GM18505 (cell line): ENCODE measurements around the gene AKAP13.
"Not testable (repeated sequence)": the region's sequence is repeated elsewhere in the genome, so short reads cannot be mapped to it uniquely, and the experiment has no call there.

ENCODE experiments used
- ATAC-seq: cut with Tn5 transposase; IDR thresholded peaks from one replicate; pipeline ENCODE4 v1.9.1; 2021; ENCODE audit not compliant: unreplicated experiment
- POLR2A ChIP-seq: IDR thresholded peaks from 4 replicates; pipeline ENCODE4 v1.6.1; 2011; ENCODE audit warnings: borderline replicate concordance; ENCODE audit not compliant: insufficient read depth, insufficient read length; ENCODE audit errors: extremely low read depth

AKAP13 gene

GRCh38 chr15:85523530-85523929 is 143.1 kb downstream of the AKAP13 start:
- TF ChIP-seq POLR2A: no peak
- no peak for ATAC-seq

DNA sequence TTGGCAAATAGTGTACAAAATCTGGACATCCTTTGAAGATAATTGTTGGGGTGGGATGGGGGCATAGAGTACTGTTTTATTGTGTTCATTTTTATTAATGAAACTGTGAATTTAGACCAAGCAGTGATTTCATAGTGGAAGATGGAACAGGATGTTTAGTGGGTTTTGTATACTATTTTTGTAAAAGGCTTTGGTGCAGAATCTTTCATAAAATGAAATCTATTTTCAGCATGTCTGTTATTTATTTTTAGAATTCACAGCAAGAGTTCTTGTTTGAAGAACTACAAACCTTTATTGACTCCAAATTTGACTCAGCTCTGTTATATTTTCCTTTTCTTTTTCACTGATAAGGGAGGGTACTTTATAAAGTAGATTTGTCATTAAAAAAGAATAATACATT is 145.4 kb downstream of the AKAP13 start:
- TF ChIP-seq POLR2A: no peak
- ATAC-seq: no peak

DNA sequence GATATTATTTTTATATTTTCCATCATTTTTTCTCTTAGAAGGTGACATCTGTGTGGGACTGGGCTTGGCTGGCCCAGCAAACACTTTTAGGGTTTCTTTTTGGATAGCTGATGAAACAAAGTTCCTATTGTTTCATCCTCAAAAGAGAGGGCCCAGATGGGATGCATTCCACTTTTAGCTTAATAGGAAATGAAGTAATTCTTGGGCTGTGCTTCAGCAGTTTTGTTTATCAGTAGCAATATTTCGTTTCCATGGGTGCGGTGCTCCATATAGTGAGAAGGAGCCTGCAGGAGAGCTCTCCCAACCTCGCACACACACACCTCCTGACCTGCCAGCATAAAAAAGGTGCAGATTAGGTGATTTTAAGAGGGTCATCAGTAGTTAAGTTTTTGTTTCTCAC is 147.5 kb downstream of the AKAP13 start:
- ATAC-seq: no peak
- TF ChIP-seq POLR2A: no peak

DNA sequence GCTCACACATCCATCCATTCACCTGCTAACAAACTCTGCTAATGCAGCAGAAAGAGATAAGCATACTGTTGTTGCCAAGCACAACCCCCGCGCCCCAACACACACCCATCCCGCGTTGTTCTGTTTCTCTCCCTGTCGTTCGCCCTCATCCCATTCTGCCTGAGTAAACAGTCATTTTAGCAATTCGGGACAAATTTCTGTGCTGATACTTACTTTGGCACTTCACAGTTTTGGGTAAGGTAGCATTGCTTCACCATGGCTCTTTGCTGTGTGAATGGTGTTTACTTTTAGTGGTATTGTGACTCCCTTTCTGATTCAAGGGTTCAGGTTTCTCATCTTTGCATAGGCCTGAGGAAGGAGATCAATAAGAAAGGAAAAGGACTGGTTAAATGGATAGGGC is 149.7 kb downstream of the AKAP13 start:
- TF ChIP-seq POLR2A: no peak
- ATAC-seq: no peak

DNA sequence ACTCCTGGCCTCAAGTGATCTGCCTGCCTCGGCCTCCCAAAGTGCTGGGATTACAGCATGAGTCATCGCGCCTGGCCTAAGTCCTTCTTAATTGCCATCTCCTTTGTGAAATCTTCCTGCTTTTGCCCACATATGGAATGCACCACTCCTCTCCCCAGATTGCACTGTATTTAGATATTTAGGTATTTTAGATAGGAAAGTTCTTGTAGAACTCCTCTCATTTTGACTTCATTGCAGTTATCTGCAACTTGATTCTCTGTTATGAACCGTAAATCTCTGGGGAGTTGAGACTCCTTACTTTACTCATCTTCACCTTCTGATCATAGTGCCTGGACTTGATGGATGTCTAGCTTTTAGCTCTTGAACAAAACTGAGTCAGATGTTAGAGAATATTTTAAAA is 150.7 kb downstream of the AKAP13 start:
- no peak for TF ChIP-seq POLR2A

DNA sequence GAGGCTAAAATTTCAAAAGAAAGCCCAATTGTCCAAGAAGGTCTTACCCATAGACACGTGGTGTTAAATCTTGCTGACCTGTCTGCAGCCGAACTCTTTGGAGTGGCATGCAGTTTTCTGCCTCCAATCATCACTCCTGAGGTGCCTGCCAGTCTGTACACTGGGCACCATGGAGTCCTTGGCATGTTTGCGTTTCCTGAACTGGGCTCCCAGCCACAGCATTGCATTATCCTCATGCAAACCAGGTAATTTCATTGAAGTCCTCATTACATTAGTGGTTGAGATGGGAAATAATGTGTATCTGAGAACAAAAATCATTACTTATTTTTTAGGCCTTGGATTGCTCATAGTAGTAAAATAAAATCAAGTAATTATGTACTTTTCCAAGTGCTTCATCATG is 152.3 kb downstream of the AKAP13 start:
- ATAC-seq: no peak
- no peak for TF ChIP-seq POLR2A

More for the DNA sequence above, 150.7 kb downstream of the AKAP13 start:
- no peak for ATAC-seq

- ATAC-seq: peak; percentile 87
- TF ChIP-seq POLR2A: no peak
These were observed 153.6 kb downstream of the AKAP13 start for GRCh38 chr15:85534031-85534430.

DNA sequence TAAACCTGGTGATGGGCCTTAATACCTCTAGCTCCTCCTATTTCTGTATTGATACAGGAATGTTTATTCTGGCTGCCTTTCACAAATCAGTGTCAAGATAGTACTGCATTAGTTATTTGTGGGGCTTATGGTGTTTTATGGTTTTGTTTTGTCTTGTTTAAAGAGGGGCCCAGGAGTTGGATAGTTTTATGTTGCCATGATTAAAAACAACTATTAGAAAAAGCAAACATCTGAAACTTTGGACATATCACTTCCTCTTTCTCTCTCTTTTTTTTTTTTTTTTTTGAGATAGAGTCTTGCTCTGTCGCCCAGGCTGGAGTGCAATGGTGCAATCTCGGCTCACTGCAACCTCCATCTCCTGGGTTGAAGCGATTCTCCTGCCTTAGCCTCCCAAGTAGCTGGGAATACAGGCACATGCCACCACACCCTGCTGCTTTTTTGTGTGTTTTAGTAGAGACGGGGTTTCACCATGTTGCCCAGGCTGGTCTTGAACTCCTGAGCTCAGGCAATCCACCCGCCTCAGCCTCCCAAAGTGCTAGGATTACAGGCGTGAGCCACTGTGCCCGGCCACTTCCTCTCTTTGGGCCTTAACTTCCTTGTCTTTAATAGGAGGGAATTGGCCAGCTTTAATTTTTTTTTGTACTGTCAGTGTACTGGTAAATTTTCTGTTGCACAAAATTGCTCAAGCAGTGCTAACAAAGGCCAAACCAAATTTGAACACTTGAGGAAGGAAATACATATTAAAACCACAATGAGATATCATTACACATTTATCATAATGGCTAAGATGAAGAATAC is 155.3 kb downstream of the AKAP13 start:
- not testable (repeated sequence) for ATAC-seq

DNA sequence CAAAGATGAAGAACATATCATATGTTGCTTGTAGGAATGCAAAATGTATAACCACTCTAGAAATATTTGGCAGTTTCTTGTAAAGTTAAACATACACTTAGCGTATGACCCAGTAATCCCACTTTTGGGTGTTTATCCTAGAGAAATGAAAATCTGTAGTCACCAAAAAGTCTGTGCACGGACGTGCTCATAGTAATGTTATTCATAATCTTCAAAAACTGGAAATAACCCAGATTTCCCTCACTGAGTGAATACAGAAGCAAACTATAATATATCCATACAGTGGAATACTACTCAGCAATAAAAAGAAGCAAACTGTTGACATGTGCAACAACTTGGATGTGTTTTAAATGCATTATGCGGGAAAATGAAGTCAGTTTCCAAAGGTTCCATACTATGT is 155.9 kb downstream of the AKAP13 start:
- ATAC-seq: no peak

GRCh38 chr15:85539491-85539890 is 159.1 kb downstream of the AKAP13 start:
- no peak for TF ChIP-seq POLR2A
- ATAC-seq: no peak

More for the DNA sequence above, 155.9 kb downstream of the AKAP13 start:
- TF ChIP-seq POLR2A: no peak

DNA sequence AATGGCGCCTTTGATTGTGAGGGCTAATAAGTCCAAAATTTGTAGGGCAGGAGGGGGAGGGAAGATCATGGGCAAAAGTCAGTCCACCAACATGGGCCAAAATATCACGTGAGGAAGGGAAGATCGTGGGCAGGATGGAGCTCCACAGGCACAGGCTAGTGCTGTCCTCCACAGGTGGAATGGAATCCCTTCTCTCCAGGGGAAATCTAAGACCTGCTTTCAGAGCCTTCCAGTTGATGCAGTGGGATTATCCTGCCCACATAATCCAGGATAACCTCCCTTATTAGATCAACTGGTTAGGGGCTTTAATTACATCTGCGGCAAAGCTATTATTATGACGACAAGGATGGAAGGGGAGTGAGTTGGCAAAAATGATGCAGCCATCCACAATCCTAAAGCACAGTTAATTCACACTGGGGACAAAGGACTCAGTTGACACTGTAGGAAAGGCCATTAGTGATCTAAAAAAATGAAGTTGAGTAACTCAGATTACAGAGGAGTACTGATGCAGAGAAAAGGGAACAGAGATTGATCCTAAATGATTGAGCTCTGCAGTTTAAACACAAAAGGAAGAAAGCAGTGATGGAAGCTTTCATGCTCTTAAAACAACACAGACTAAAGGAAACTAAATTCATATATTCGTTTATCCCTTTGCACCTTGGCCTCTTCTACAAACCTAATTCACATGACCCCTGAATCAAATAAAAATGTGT is 159.8 kb downstream of the AKAP13 start:
- ATAC-seq: no peak
- no peak for TF ChIP-seq POLR2A

- no peak for TF ChIP-seq POLR2A
- peak; percentile 62 for ATAC-seq
These were observed 161.3 kb downstream of the AKAP13 start for GRCh38 chr15:85541744-85542143.

DNA sequence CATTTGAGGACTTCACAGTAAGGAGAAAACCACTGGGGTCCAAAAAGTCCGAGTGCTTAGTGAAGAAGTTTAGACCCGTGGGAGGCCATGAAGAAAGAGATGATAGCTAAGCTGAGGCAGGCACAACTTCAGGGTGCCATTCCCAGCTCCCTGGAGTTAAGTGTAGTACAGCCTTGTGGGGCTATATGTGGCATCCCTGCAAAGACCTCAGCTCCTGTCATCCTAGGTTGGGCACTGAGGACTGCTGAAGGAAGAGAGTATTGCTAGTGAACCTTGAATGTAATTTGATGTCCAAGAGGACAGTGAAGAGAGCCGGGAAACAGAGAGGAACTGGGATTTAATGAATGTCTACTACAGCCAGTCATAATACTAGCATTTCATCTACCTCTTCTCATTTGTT is 162.1 kb downstream of the AKAP13 start:
- no peak for ATAC-seq
- no peak for TF ChIP-seq POLR2A

- TF ChIP-seq POLR2A: no peak
- ATAC-seq: no peak
These were observed 162.5 kb downstream of the AKAP13 start for GRCh38 chr15:85542895-85543331.

GRCh38 chr15:85543741-85544155 is 163.3 kb downstream of the AKAP13 start:
- no peak for TF ChIP-seq POLR2A
- no peak for ATAC-seq

DNA sequence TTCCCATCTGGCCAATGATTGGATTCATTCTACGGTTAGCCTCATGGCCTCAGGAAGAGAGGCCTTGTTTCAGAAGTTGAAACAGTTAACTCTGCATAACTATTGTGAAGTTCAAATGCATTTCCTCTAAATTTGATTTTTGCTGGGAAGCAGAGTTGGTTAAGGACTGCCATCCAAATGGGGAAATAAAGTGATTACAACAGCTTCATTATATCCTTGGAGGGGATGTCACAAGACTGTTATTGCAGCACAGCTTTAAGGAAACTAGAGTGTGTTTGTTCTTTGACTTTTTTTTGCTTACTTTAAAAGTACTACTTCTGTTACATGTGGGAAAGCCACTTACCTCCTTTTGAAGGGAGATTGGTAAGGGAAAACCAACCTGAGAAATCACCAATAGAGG is 164.8 kb downstream of the AKAP13 start:
- TF ChIP-seq POLR2A: no peak

More for the DNA sequence above, 164.8 kb downstream of the AKAP13 start:
- no peak for ATAC-seq
